Peyer's patch (tissue), 4 donors: ENCODE results near the gene KRT77. TPM values are rescaled to one million over a fixed set of nuclear protein-coding genes. Genes with fewer than 3 reads are reported as not detected.

Experiments
- DNase-seq, 3 donors: peaks; one replicate each; pipeline ENCODE4 v3.0.0-alpha.2; 2017 to 2019
- H3K27ac ChIP-seq, 4 donors: fragments of 200-600 bp; sonication (generic); one replicate each; pipeline ENCODE4 v1.5.1; 2016 to 2019
- H3K27me3 ChIP-seq, 2 donors: fragments of 200-600 bp; sonication (generic); one replicate each; pipeline ENCODE4 v1.5.1; 2019
- H3K36me3 ChIP-seq, 3 donors: fragments of 200-600 bp; sonication (generic); one replicate each; pipeline ENCODE4 v1.5.1; 2016 to 2019
- H3K4me1 ChIP-seq, 4 donors: fragments of 200-600 bp; sonication (generic); one replicate each; pipeline ENCODE4 v1.5.1; 2016 to 2019
- H3K4me3 ChIP-seq, 4 donors: fragments of 200-600 bp; sonication (generic); 1 replicate in 3 of 4; 2 replicates in 1 of 4; pipeline ENCODE4 v1.5.1; 2016 to 2019; ENCODE audit warnings: mild to moderate bottlenecking in 1 of 4
- H3K9me3 ChIP-seq, 4 donors: fragments of 200-600 bp; sonication (generic); one replicate each; pipeline ENCODE4 v1.5.1; 2016 to 2019; ENCODE audit warnings: mild to moderate bottlenecking in 1 of 4
- POLR2A ChIP-seq, 2 donors: fragments of 450-650 bp; IDR thresholded peaks; one replicate each; pipeline ENCODE4 v1.5.1; 2017; ENCODE audit warnings: antibody characterized with exemption in 2 of 2, mild to moderate bottlenecking in 2 of 2, moderate library complexity in 2 of 2
- total RNA-seq, 4 donors: library from RNA; depleted of rRNA; stranded (reverse); fragments of >200 nt; gene quantifications; one replicate each; pipeline ENCODE4 v1.1.0, GENCODE V29; 2016
- TF ChIP-seq, protein P1 (sequence below), 6 experiments: fragments of 450-650 bp in 4 of 6; fragments of 200-600 bp in 2 of 6; sonication (generic) in 1 of 6; IDR thresholded peaks; one replicate each; pipeline ENCODE4 v1.5.1; 2017 to 2019; ENCODE audit warnings: antibody characterized with exemption in 6 of 6, mild to moderate bottlenecking in 3 of 6, moderate library complexity in 1 of 6

The KRT77 gene
- total RNA-seq, 4 donors from 2014 or later = not detected

DNA sequence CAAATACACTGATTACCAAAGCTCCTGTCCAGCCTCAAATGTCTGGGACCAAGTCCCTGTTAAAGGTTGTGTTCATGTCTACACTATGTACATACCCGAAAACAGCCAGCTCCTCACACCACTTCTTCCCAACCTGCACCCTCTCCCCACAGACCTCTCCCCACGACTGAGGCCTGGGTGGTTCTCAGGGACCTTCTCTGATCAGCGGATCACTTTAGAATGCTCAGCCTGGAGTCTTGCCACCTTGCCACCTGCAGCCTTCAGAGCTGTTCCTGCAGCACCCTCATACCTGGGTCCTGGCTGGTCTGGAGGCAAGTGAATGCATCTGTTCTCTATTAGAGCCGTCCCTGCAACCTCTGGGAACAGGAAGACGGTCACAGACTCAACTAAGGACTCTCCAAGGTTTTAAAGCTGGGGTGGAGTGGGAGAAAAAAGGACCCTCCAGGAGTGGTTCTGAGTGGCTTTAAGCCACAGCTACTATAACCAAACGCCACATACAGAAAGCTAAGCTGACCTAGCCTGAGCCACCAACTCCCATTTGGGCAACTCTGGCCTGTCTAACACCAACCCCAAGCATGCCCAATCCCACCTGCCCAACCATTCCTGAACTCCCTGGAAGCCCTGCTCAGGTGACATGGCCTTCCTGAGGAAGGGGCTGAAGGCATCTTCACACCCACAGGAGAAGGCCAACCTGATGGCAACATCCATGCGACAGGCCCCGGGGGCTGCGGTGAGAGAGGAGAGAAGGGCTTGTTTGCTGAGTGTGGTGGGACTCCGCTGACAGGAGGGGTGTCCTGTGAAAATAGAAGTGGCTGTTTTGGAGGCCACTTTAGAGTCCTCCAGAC lies 59.9 kb downstream of the KRT77 start:
- Histone ChIP-seq H3K36me3 (no peaks in the 10 kb centered on the region), H3K4me1 (peaks cover 0 to 11% (median 1%) of the 10 kb centered on the region in 4 donors), H3K9me3 (no peaks in the 10 kb centered on the region), H3K27ac (no peak overlapping the region), H3K27me3 (no peaks in the 10 kb centered on the region), H3K4me3 (no peak overlapping the region)
- no peak for DNase-seq
- TF ChIP-seq, protein P1, sequence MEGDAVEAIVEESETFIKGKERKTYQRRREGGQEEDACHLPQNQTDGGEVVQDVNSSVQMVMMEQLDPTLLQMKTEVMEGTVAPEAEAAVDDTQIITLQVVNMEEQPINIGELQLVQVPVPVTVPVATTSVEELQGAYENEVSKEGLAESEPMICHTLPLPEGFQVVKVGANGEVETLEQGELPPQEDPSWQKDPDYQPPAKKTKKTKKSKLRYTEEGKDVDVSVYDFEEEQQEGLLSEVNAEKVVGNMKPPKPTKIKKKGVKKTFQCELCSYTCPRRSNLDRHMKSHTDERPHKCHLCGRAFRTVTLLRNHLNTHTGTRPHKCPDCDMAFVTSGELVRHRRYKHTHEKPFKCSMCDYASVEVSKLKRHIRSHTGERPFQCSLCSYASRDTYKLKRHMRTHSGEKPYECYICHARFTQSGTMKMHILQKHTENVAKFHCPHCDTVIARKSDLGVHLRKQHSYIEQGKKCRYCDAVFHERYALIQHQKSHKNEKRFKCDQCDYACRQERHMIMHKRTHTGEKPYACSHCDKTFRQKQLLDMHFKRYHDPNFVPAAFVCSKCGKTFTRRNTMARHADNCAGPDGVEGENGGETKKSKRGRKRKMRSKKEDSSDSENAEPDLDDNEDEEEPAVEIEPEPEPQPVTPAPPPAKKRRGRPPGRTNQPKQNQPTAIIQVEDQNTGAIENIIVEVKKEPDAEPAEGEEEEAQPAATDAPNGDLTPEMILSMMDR (IDR thresholded peaks at IDR 0.05) = no peak
- no peak for TF ChIP-seq POLR2A (IDR thresholded peaks at IDR 0.05)

DNA sequence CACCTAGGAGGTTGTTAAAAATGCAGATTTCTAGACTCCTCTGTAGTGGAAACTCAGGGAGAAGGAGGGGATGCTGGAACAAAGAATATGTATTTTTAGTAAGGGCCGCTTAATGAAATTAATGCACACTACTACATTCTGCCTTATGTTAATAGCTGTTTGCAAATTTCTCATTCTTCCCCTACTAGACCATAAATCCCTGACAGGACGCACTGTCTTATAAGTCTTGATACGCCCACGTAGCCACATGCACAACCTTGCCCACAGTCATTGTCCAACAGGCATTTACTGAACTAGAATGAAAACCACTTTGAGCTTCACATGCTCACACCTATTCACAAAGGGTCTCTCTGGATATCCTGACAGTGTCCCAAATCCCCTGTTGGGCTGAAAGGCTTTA lies 61.9 kb downstream of the KRT77 start:
- peak in 1 of 3 donors; percentile 2 for DNase-seq
- H3K27ac ChIP-seq = no peak overlapping the region
- peaks cover 0 to 11% (median 1%) of the 10 kb centered on the region in 4 donors for H3K4me1 ChIP-seq
- no peak overlapping the region for H3K4me3 ChIP-seq
- H3K27me3 ChIP-seq = no peaks in the 10 kb centered on the region
- H3K9me3 ChIP-seq = no peaks in the 10 kb centered on the region
- H3K36me3 ChIP-seq = no peaks in the 10 kb centered on the region
- TF ChIP-seq, protein P1 (IDR thresholded peaks at IDR 0.05) = no peak
- TF ChIP-seq POLR2A (IDR thresholded peaks at IDR 0.05) = no peak

Other genes starting within 250 kb of the KRT77 start
- gene KRT6C, start 229.7 kb downstream of the KRT77 start, total RNA-seq = under 1 TPM in 1 of 4 donors, not detected in 3; 0.67 TPM
- 1 to 10 TPM in 2 of 4 donors, not detected in 2; 1.7 to 2.3 TPM for gene KRT6A, start 210.3 kb downstream of the KRT77 start, total RNA-seq
- gene KRT5, start 183.1 kb downstream of the KRT77 start, total RNA-seq = 1 to 10 TPM in 2 of 4 donors, under 1 TPM in 1, not detected in 1; 0.94 to 9.9 (median 5.9) TPM
- not detected for gene KRT71, start 150.4 kb downstream of the KRT77 start, total RNA-seq
- not detected for gene KRT74, start 129.7 kb downstream of the KRT77 start, total RNA-seq
- 1 to 10 TPM in 3 of 4 donors, not detected in 1; 1.1 to 4.5 (median 2.3) TPM for gene KRT72, start 102.1 kb downstream of the KRT77 start, total RNA-seq
- 1 to 10 TPM in 1 of 4 donors, under 1 TPM in 1, not detected in 2; 0.40 to 1.2 TPM for gene KRT73, start 85.0 kb downstream of the KRT77 start, total RNA-seq
- gene KRT2, start 51.3 kb downstream of the KRT77 start, total RNA-seq = 1 to 10 TPM in 1 of 4 donors, under 1 TPM in 1, not detected in 2; 0.47 to 2.5 TPM
- 1 to 10 TPM in 1 of 4 donors, under 1 TPM in 2, not detected in 1; 0.76 to 1.7 (median 0.94) TPM for gene KRT1, start 23.1 kb downstream of the KRT77 start, total RNA-seq
- gene KRT76, start 73.8 kb upstream of the KRT77 start, total RNA-seq = not detected
- not detected for gene KRT3, start 92.6 kb upstream of the KRT77 start, total RNA-seq
- not detected for gene KRT4, start 110.6 kb upstream of the KRT77 start, total RNA-seq
- gene KRT79, start 130.8 kb upstream of the KRT77 start, total RNA-seq = not detected
- not detected for gene KRT78, start 145.5 kb upstream of the KRT77 start, total RNA-seq
- gene KRT8, start 201.6 kb upstream of the KRT77 start, total RNA-seq = 1,000 to 10,000 TPM; 1,046 to 2,452 (median 2,098) TPM
- gene KRT18, start 245.6 kb upstream of the KRT77 start, total RNA-seq = 100 to 1,000 TPM; 320 to 614 (median 477) TPM